Ishikawa (cell line): ENCODE results near the gene RYR3.

Experiments used
- CEBPB ChIP-seq: IDR thresholded peaks from 2 replicates; pipeline ENCODE4 v1.6.1; 2012
- CREB1 ChIP-seq: IDR thresholded peaks from 2 replicates; pipeline ENCODE4 v1.6.1; 2012; ENCODE audit warnings: low read depth
- EGR1 ChIP-seq: IDR thresholded peaks from 2 replicates; pipeline ENCODE4 v1.6.1; 2012
- EP300 ChIP-seq: IDR thresholded peaks from 2 replicates; pipeline ENCODE4 v1.6.1; 2012; ENCODE audit warnings: borderline replicate concordance
- FOXM1 ChIP-seq: IDR thresholded peaks from 2 replicates; pipeline ENCODE4 v1.6.1; 2012; ENCODE audit warnings: low read depth, borderline replicate concordance
- MAX ChIP-seq: IDR thresholded peaks from 2 replicates; pipeline ENCODE4 v1.6.1; 2012
- NFIC ChIP-seq: IDR thresholded peaks from 2 replicates; pipeline ENCODE4 v1.6.1; 2012
- RAD21 ChIP-seq: IDR thresholded peaks from 2 replicates; pipeline ENCODE4 v1.6.1; 2012; ENCODE audit warnings: low read depth
- REST ChIP-seq: IDR thresholded peaks from 2 replicates; pipeline ENCODE4 v1.6.1; 2012; ENCODE audit warnings: low read depth, mild to moderate bottlenecking
- TAF1 ChIP-seq: IDR thresholded peaks from 2 replicates; pipeline ENCODE4 v1.6.1; 2012; ENCODE audit warnings: low read depth, mild to moderate bottlenecking
- TCF12 ChIP-seq: IDR thresholded peaks from 2 replicates; pipeline ENCODE4 v1.6.1; 2012; ENCODE audit warnings: low read depth
- TEAD4 ChIP-seq: IDR thresholded peaks from 2 replicates; pipeline ENCODE4 v1.6.1; 2012
- USF1 ChIP-seq: IDR thresholded peaks from 2 replicates; pipeline ENCODE4 v1.6.1; 2012
- YY1 ChIP-seq: IDR thresholded peaks from 2 replicates; pipeline ENCODE4 v1.6.1; 2012; ENCODE audit warnings: low read depth
- ZBTB7A ChIP-seq: IDR thresholded peaks from 2 replicates; pipeline ENCODE4 v1.6.1; 2012; ENCODE audit warnings: low read depth

Gene RYR3

GRCh38 chr15:33826201-33826600 lies 515.4 kb downstream of the RYR3 start:
- TF ChIP-seq EGR1, result no peak
- TF ChIP-seq MAX, result no peak
- no peak for TF ChIP-seq CREB1
- TF ChIP-seq TCF12, result no peak
- no peak for TF ChIP-seq CEBPB
- no peak for TF ChIP-seq TEAD4
- TF ChIP-seq YY1, result no peak
- TF ChIP-seq TAF1, result no peak
- no peak for TF ChIP-seq RAD21
- no peak for TF ChIP-seq REST
- no peak for TF ChIP-seq ZBTB7A
- TF ChIP-seq FOXM1, result no peak

- TF ChIP-seq CREB1, result no peak
- no peak for TF ChIP-seq TEAD4
- no peak for TF ChIP-seq TAF1
- TF ChIP-seq EGR1, result no peak
- no peak for TF ChIP-seq RAD21
- TF ChIP-seq REST, result no peak
- TF ChIP-seq YY1, result no peak
- no peak for TF ChIP-seq EP300
- no peak for TF ChIP-seq MAX
- TF ChIP-seq USF1, result no peak
- TF ChIP-seq CEBPB, result no peak
- TF ChIP-seq FOXM1, result no peak
- TF ChIP-seq ZBTB7A, result no peak
- TF ChIP-seq TCF12, result no peak
- no peak for TF ChIP-seq NFIC
Observed at GRCh38 chr15:33830351-33830750, 519.6 kb downstream of the RYR3 start.

GRCh38 chr15:33831646-33832045 lies 520.9 kb downstream of the RYR3 start:
- TF ChIP-seq CEBPB (no peak), TEAD4 (no peak), FOXM1 (no peak), EP300 (no peak), MAX (no peak), CREB1 (no peak), RAD21 (no peak), TCF12 (no peak), USF1 (no peak), TAF1 (no peak), YY1 (no peak), ZBTB7A (no peak)

GRCh38 chr15:33834892-33835743 lies 524.4 kb downstream of the RYR3 start:
- TF ChIP-seq MAX (no peak), CEBPB (no peak), TCF12 (no peak), TEAD4 (no peak), NFIC (no peak), EP300 (no peak), REST (no peak), CREB1 (no peak), EGR1 (no peak), YY1 (no peak), TAF1 (no peak)
